HEK293T (cell line): ENCODE data around the gene PDE1A.

Source experiments
- BHLHE40 ChIP-seq: fragments of 450-650 bp; IDR thresholded peaks from 2 replicates; pipeline ENCODE4 v1.6.1; 2016; ENCODE audit warnings: mild to moderate bottlenecking, moderate library complexity, borderline replicate concordance
- CTBP1 ChIP-seq: fragments of 450-650 bp; IDR thresholded peaks from 2 replicates; pipeline ENCODE4 v1.6.1; 2016; ENCODE audit warnings: borderline replicate concordance
- FOXK2 ChIP-seq: fragments of 450-650 bp; IDR thresholded peaks from 2 replicates; pipeline ENCODE4 v1.6.1; 2016; ENCODE audit warnings: mild to moderate bottlenecking
- FOXM1 ChIP-seq: fragments of 450-650 bp; IDR thresholded peaks from 2 replicates; pipeline ENCODE4 v1.6.1; 2017; ENCODE audit warnings: mild to moderate bottlenecking, borderline replicate concordance
- L3MBTL2 ChIP-seq: fragments of 450-650 bp; conservative IDR thresholded peaks from 2 replicates; pipeline ENCODE4 v1.6.1; 2016; ENCODE audit warnings: mild to moderate bottlenecking
- SP1 ChIP-seq: fragments of 450-650 bp; IDR thresholded peaks from 2 replicates; pipeline ENCODE4 v1.6.1; 2017
- SUZ12 ChIP-seq: fragments of 450-650 bp; IDR thresholded peaks from 2 replicates; pipeline ENCODE4 v1.6.1; 2016; ENCODE audit warnings: mild to moderate bottlenecking
- TF ChIP-seq, protein P1 (sequence below): fragments of 450-650 bp; IDR thresholded peaks from 2 replicates; pipeline ENCODE4 v1.6.1; 2016

- TF ChIP-seq SP1 (no peak), CTBP1 (no peak), FOXM1 (no peak), FOXK2 (no peak), BHLHE40 (no peak), SUZ12 (no peak), L3MBTL2 (no peak)
- TF ChIP-seq, protein P1, sequence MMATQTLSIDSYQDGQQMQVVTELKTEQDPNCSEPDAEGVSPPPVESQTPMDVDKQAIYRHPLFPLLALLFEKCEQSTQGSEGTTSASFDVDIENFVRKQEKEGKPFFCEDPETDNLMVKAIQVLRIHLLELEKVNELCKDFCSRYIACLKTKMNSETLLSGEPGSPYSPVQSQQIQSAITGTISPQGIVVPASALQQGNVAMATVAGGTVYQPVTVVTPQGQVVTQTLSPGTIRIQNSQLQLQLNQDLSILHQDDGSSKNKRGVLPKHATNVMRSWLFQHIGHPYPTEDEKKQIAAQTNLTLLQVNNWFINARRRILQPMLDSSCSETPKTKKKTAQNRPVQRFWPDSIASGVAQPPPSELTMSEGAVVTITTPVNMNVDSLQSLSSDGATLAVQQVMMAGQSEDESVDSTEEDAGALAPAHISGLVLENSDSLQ: no peak
These were observed 61.0 kb downstream of the PDE1A start for GRCh38 chr2:182365855-182366254.
